ENCODE data around the gene KCNJ6.

The KCNJ6 gene

GRCh38 chr21:37562920-37563640 lies 353.2 kb downstream of the KCNJ6 start:
- no peak for DNase-seq

GRCh38 chr21:37561941-37562919 lies 354.0 kb downstream of the KCNJ6 start:
- no peak for DNase-seq

GRCh38 chr21:37561506-37561905 lies 354.8 kb downstream of the KCNJ6 start:
- no peak for DNase-seq

GRCh38 chr21:37560385-37560784 lies 355.9 kb downstream of the KCNJ6 start:
- DNase-seq = no peak

- no peak for DNase-seq
These were observed 357.5 kb downstream of the KCNJ6 start for GRCh38 chr21:37558676-37559211.
